Measurements from ENCODE around the gene MLST8. TPM values are rescaled to one million over a fixed set of nuclear protein-coding genes. Genes with fewer than 3 reads are reported as not detected.

Gene MLST8
- total RNA-seq, 1 donor from 2014 or later, result 38.7 TPM

GRCh38 chr16:2230376-2230775 is 25.1 kb downstream of the MLST8 start:
- DNase-seq (no peak), ATAC-seq (ENCODE audit: low read depth) (no peak)
- no peak overlapping the region for H3K4me3 Mint-ChIP-seq
- intact Hi-C loops (cut with micrococcal nuclease), result no loop called here
- H3K27ac Mint-ChIP-seq, result no peak overlapping the region
- peaks cover under 1% of the 10 kb centered on the region for H3K27me3 Mint-ChIP-seq
- TF ChIP-seq CTCF (IDR thresholded peaks at IDR 0.05), result no peak
- H3K4me1 Mint-ChIP-seq, result peaks cover 7% of the 10 kb centered on the region
- ChIA-PET CTCF (no interaction called here), POLR2A (interaction anchor here (0.5 kb wide), 1 partner anchor 88 kb away, joined by 3 read pairs; no protein-coding TSS in a partner anchor)
- H3K9me3 Mint-ChIP-seq, result no peaks in the 10 kb centered on the region
- peaks cover 52% of the 10 kb centered on the region for H3K36me3 Mint-ChIP-seq (ENCODE audit: low read depth)

- POLR2A ChIA-PET, result interaction anchor here (0.5 to 0.9 kb wide), 2 partner anchors 37 to 255 kb away, joined by 3 read pairs; no protein-coding TSS in a partner anchor
- peaks cover 52% of the 10 kb centered on the region for H3K36me3 Mint-ChIP-seq (ENCODE audit: low read depth)
Measured at GRCh38 chr16:2231016-2231931, 26.0 kb downstream of the MLST8 start.

GRCh38 chr16:2232094-2232990 is 27.1 kb downstream of the MLST8 start:
- intact Hi-C loops (cut with micrococcal nuclease), result no loop called here
- Mint-ChIP-seq H3K4me1 (no peaks in the 10 kb centered on the region), H3K36me3 (ENCODE audit: low read depth) (peaks cover 47% of the 10 kb centered on the region), H3K4me3 (no peak overlapping the region), H3K27me3 (peaks cover 2% of the 10 kb centered on the region), H3K27ac (no peak overlapping the region), H3K9me3 (no peaks in the 10 kb centered on the region)
- ChIA-PET POLR2A (interaction anchor here (0.5 to 0.9 kb wide), 2 partner anchors 36 to 254 kb away, joined by 3 read pairs; no protein-coding TSS in a partner anchor), CTCF (no interaction called here)
- no peak for ATAC-seq (ENCODE audit: low read depth)
- DNase-seq, result no peak
- no peak for TF ChIP-seq CTCF (IDR thresholded peaks at IDR 0.05)

More at GRCh38 chr16:2231016-2231931, 26.0 kb downstream of the MLST8 start:
- ATAC-seq (ENCODE audit: low read depth) (no peak), DNase-seq (no peak)
- no peaks in the 10 kb centered on the region for H3K9me3 Mint-ChIP-seq
- no peak for TF ChIP-seq CTCF (IDR thresholded peaks at IDR 0.05)
- intact Hi-C loops (cut with micrococcal nuclease), result no loop called here
- peaks cover 2% of the 10 kb centered on the region for H3K27me3 Mint-ChIP-seq
- H3K27ac Mint-ChIP-seq, result no peak overlapping the region
- CTCF ChIA-PET, result no interaction called here
- H3K4me3 Mint-ChIP-seq, result no peak overlapping the region
- peaks cover 2% of the 10 kb centered on the region for H3K4me1 Mint-ChIP-seq

GRCh38 chr16:2233046-2233775 is 28.0 kb downstream of the MLST8 start:
- no peak for ATAC-seq (ENCODE audit: low read depth)
- DNase-seq, result no peak
- peaks cover 2% of the 10 kb centered on the region for H3K27me3 Mint-ChIP-seq
- H3K27ac Mint-ChIP-seq, result no peak overlapping the region
- no peaks in the 10 kb centered on the region for H3K4me1 Mint-ChIP-seq
- no peak for TF ChIP-seq CTCF (IDR thresholded peaks at IDR 0.05)
- no peaks in the 10 kb centered on the region for H3K9me3 Mint-ChIP-seq
- ChIA-PET CTCF (no interaction called here), POLR2A (no interaction called here)
- H3K36me3 Mint-ChIP-seq (ENCODE audit: low read depth), result peaks cover 42% of the 10 kb centered on the region
- H3K4me3 Mint-ChIP-seq, result no peak overlapping the region
- intact Hi-C loops (cut with micrococcal nuclease), result no loop called here
